ENCODE data around the gene SLBP. TPM values are rescaled to one million over a fixed set of nuclear protein-coding genes. Genes with fewer than 3 reads are reported as not detected.

Gene SLBP
- total and polyA plus RNA-seq, 2 of the 8 experiments (the other 6 are each of a cell fraction or from before 2014, with no cell fraction given), result 44.1 to 49.0 TPM

DNA sequence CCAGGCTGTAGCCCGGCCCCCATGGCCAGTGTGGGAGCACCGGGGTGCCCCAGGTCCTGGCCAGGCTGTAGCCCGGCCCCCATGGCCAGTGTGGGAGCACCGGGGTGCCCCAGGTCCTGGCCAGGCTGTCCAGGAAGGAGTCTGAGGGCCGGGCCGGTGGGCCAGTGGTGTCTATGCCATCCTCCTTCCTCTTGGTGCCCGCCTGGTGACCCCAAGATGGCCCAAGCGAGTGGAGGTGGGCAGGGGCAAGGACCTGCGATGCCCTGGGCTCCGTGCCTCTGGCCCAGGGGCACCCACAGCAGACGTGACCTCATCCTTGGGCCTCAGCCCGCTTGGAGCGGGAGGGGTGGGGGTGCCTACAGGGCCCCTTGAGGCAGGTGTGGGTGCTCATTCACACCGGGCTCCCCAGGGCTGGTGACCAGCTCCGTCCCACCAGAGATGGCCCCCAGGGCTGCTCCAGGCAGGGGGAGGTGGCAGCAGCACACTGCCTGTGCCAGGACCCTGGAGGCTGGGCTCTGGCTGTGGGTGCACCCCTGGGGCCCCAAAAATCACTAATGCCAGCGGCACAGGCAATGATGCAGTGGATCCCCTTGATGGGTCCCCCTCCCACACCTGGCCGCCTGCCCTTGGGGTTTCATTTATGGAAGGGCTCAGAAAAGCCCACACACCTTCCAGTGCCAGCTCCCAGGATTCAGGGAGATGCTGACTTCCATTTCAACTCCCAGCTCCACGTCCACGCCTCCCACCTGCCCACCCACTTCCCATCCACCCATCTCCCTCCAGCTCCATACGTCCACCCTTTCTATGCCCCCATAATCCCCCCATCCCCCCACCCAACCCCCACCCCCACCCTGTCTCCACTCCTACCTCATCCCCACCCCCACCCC, 45.0 kb upstream of the SLBP start (continued):
- TF ChIP-seq RAD21 (IDR thresholded peaks at IDR 0.05 in 1 of 2, conservative IDR thresholded peaks at IDR 0.05 in 1 of 2; ENCODE audit: low read depth in 2 of 2, low read length in 2 of 2) (no peak), RBBP5 (IDR thresholded peaks at IDR 0.05; ENCODE audit: borderline replicate concordance, low read depth, low read length) (no peak), POU5F1 (IDR thresholded peaks at IDR 0.05; ENCODE audit: low read depth, low read length) (no peak), RXRA (IDR thresholded peaks at IDR 0.05; ENCODE audit: insufficient read depth, low read depth, low read length) (no peak), KDM4A (IDR thresholded peaks at IDR 0.05; ENCODE audit: low read depth, low read length, severe bottlenecking) (no peak)
- TF ChIP-seq, protein P1, sequence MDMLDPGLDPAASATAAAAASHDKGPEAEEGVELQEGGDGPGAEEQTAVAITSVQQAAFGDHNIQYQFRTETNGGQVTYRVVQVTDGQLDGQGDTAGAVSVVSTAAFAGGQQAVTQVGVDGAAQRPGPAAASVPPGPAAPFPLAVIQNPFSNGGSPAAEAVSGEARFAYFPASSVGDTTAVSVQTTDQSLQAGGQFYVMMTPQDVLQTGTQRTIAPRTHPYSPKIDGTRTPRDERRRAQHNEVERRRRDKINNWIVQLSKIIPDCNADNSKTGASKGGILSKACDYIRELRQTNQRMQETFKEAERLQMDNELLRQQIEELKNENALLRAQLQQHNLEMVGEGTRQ (IDR thresholded peaks at IDR 0.05; ENCODE audit: low read length), result no peak

Measured in H1 (cell line).